ENCODE results near the gene TRAM1L1. TPM values are rescaled to one million over a fixed set of nuclear protein-coding genes. Genes with fewer than 3 reads are reported as not detected.

The TRAM1L1 gene
- polyA plus RNA-seq, 3 donors: not detected

DNA sequence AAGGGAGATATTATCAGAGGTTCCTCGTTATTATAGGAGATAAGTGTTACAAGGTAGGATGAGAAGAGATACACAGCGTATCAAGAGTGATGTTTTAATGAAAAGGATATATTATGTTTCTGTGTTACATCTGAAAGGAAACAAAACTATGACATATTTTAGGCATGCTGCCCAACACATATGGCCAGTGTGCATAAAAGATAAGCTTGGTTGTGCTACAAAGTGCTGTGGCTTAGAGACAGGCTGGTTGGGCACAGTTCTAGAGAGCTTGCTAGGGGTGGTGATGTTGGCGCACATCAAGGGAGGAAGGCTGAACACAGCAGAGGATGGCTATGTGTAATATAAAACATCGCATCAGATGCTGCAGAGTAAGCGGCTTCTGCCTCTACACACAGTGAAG, 42.4 kb downstream of the TRAM1L1 start:
- intact Hi-C loops (cut with micrococcal nuclease): no loop called here
- DNase-seq: no peak
- Histone ChIP-seq H3K27ac (ENCODE audit: low read depth in 1 of 2, low read length in 2 of 2) (no peak overlapping the region), H4K20me1 (ENCODE audit: insufficient read depth, low read length) (no peaks in the 10 kb centered on the region), H3K4me2 (replicated peaks; ENCODE audit: extremely low read depth, low read length, poor library complexity, severe bottlenecking) (no peak overlapping the region), H3K36me3 (replicated peaks in 1 of 2; ENCODE audit: control insufficient read depth in 1 of 2, insufficient read depth in 2 of 2, low read length in 2 of 2) (no peaks in the 10 kb centered on the region), H3K9me3 (replicated peaks in 1 of 2; ENCODE audit: control insufficient read depth in 1 of 2, insufficient read depth in 1 of 2, low read length in 2 of 2) (peaks cover 0 to 6% of the 10 kb centered on the region in 2 donors), H3K9ac (ENCODE audit: insufficient read depth, low read length, poor library complexity, severe bottlenecking) (no peak overlapping the region), H3K4me3 (replicated peaks in 1 of 3; ENCODE audit: low read depth in 2 of 3, low read length in 3 of 3) (no peak overlapping the region), H3K4me1 (ENCODE audit: control insufficient read depth in 1 of 2, insufficient read depth in 2 of 2, low read length in 2 of 2) (no peaks in the 10 kb centered on the region), H3K79me2 (ENCODE audit: insufficient read depth, low read length) (no peaks in the 10 kb centered on the region), H2AFZ (ENCODE audit: insufficient read depth, low read depth, low read length, poor library complexity, severe bottlenecking) (no peak overlapping the region), H3K27me3 (ENCODE audit: control insufficient read depth in 2 of 2, insufficient read depth in 2 of 2, low read length in 2 of 2) (no peaks in the 10 kb centered on the region)
- H3K9me3 Mint-ChIP-seq: peaks cover 0 to 7% (median 2%) of the 10 kb centered on the region in 7 donors
- WGBS (ENCODE audit: insufficient coverage): no CpG with 5 or more reads among the region's 5 CpGs
- no peaks in the 10 kb centered on the region for H3K4me1 Mint-ChIP-seq
- TF ChIP-seq, protein P1, sequence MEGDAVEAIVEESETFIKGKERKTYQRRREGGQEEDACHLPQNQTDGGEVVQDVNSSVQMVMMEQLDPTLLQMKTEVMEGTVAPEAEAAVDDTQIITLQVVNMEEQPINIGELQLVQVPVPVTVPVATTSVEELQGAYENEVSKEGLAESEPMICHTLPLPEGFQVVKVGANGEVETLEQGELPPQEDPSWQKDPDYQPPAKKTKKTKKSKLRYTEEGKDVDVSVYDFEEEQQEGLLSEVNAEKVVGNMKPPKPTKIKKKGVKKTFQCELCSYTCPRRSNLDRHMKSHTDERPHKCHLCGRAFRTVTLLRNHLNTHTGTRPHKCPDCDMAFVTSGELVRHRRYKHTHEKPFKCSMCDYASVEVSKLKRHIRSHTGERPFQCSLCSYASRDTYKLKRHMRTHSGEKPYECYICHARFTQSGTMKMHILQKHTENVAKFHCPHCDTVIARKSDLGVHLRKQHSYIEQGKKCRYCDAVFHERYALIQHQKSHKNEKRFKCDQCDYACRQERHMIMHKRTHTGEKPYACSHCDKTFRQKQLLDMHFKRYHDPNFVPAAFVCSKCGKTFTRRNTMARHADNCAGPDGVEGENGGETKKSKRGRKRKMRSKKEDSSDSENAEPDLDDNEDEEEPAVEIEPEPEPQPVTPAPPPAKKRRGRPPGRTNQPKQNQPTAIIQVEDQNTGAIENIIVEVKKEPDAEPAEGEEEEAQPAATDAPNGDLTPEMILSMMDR (IDR thresholded peaks at IDR 0.05): no peak
- H3K27me3 Mint-ChIP-seq (ENCODE audit: low read depth in 3 of 3): no peaks in the 10 kb centered on the region
- H3K36me3 Mint-ChIP-seq: no peaks in the 10 kb centered on the region
- no peak overlapping the region for H3K4me3 Mint-ChIP-seq
- no peak overlapping the region for H3K27ac Mint-ChIP-seq

Measured in CD14-positive monocyte (primary cell).